Ishikawa (cell line): ENCODE measurements around the gene CABLES1.

Experiments used
- CEBPB ChIP-seq: IDR thresholded peaks from 2 replicates; pipeline ENCODE4 v1.6.1; 2012
- CREB1 ChIP-seq: IDR thresholded peaks from 2 replicates; pipeline ENCODE4 v1.6.1; 2012; ENCODE audit warnings: low read depth
- EGR1 ChIP-seq: IDR thresholded peaks from 2 replicates; pipeline ENCODE4 v1.6.1; 2012
- EP300 ChIP-seq: IDR thresholded peaks from 2 replicates; pipeline ENCODE4 v1.6.1; 2012; ENCODE audit warnings: borderline replicate concordance
- FOXM1 ChIP-seq: IDR thresholded peaks from 2 replicates; pipeline ENCODE4 v1.6.1; 2012; ENCODE audit warnings: low read depth, borderline replicate concordance
- NFIC ChIP-seq: IDR thresholded peaks from 2 replicates; pipeline ENCODE4 v1.6.1; 2012
- RAD21 ChIP-seq: IDR thresholded peaks from 2 replicates; pipeline ENCODE4 v1.6.1; 2012; ENCODE audit warnings: low read depth
- REST ChIP-seq: IDR thresholded peaks from 2 replicates; pipeline ENCODE4 v1.6.1; 2012; ENCODE audit warnings: low read depth, mild to moderate bottlenecking
- TAF1 ChIP-seq: IDR thresholded peaks from 2 replicates; pipeline ENCODE4 v1.6.1; 2012; ENCODE audit warnings: low read depth, mild to moderate bottlenecking
- TCF12 ChIP-seq: IDR thresholded peaks from 2 replicates; pipeline ENCODE4 v1.6.1; 2012; ENCODE audit warnings: low read depth
- TEAD4 ChIP-seq: IDR thresholded peaks from 2 replicates; pipeline ENCODE4 v1.6.1; 2012
- YY1 ChIP-seq: IDR thresholded peaks from 2 replicates; pipeline ENCODE4 v1.6.1; 2012; ENCODE audit warnings: low read depth
- ZBTB7A ChIP-seq: IDR thresholded peaks from 2 replicates; pipeline ENCODE4 v1.6.1; 2012; ENCODE audit warnings: low read depth
- TF ChIP-seq, protein P1 (sequence below): IDR thresholded peaks from 2 replicates; pipeline ENCODE4 v1.6.1; 2012
- TF ChIP-seq, protein P2 (sequence below): IDR thresholded peaks from 2 replicates; pipeline ENCODE4 v1.6.1; 2012

CABLES1 gene

DNA sequence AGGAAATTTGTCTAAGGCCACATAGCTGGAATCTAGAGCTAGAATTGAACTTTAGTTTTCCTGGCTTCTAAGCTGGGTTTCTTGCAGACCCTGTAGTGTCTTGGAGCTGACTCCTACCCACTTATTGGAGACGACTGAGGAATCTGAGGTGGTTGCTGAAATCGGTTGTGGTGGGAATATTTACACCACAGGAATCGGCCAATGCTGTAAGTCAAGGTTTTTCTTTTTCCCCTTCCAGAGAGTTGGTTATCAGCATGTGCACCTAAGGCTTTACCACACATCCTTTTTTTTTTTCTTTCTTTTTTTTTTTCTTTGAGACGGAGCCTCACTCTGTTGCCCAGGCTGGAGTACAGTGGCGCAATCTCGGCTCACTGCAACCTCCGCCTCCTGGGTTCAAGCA lies 9.4 kb downstream of the CABLES1 start:
- TF ChIP-seq FOXM1 (no peak), CREB1 (no peak), YY1 (no peak), TAF1 (no peak), EP300 (no peak), ZBTB7A (no peak), TCF12 (no peak), EGR1 (no peak), NFIC (no peak)
- TF ChIP-seq, protein P1, sequence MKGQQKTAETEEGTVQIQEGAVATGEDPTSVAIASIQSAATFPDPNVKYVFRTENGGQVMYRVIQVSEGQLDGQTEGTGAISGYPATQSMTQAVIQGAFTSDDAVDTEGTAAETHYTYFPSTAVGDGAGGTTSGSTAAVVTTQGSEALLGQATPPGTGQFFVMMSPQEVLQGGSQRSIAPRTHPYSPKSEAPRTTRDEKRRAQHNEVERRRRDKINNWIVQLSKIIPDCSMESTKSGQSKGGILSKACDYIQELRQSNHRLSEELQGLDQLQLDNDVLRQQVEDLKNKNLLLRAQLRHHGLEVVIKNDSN, result no peak
- TF ChIP-seq, protein P2, sequence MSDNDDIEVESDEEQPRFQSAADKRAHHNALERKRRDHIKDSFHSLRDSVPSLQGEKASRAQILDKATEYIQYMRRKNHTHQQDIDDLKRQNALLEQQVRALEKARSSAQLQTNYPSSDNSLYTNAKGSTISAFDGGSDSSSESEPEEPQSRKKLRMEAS, result no peak

DNA sequence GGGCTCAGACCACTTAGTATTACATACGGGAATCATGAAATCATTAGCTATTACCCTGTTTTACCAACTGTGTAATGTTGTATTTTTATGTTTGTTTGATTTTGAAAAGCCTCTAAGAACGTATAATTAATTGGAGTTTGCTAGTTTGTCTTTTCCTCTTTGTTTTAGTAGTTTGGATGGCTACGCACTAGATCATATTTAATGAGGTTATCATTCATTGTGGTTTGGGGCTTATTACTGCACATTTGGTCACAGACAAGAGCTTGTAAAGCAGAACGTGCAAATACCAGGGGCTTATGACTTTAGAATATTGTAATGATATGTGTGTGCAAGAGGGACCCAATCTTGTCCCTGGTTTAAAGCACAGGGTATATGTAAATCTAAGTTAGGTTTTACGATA lies 10.3 kb downstream of the CABLES1 start:
- TF ChIP-seq TCF12, result no peak
- TF ChIP-seq TAF1, result no peak
- TF ChIP-seq REST, result no peak
- TF ChIP-seq YY1, result no peak
- TF ChIP-seq EGR1, result no peak
- no peak for TF ChIP-seq CREB1
- no peak for TF ChIP-seq TEAD4
- no peak for TF ChIP-seq EP300
- no peak for TF ChIP-seq ZBTB7A
- TF ChIP-seq CEBPB, result no peak

GRCh38 chr18:23146861-23147469 lies 11.7 kb downstream of the CABLES1 start:
- no peak for TF ChIP-seq TAF1
- no peak for TF ChIP-seq EP300
- no peak for TF ChIP-seq TEAD4
- TF ChIP-seq FOXM1, result no peak
- no peak for TF ChIP-seq YY1
- TF ChIP-seq EGR1, result no peak
- TF ChIP-seq, protein P1, result no peak
- TF ChIP-seq, protein P2, result no peak
- TF ChIP-seq TCF12, result no peak
- TF ChIP-seq ZBTB7A, result no peak
- no peak for TF ChIP-seq CREB1
- no peak for TF ChIP-seq RAD21
- no peak for TF ChIP-seq CEBPB
- no peak for TF ChIP-seq REST

GRCh38 chr18:23148382-23148781 lies 13.1 kb downstream of the CABLES1 start:
- TF ChIP-seq TAF1, result no peak
- no peak for TF ChIP-seq ZBTB7A

DNA sequence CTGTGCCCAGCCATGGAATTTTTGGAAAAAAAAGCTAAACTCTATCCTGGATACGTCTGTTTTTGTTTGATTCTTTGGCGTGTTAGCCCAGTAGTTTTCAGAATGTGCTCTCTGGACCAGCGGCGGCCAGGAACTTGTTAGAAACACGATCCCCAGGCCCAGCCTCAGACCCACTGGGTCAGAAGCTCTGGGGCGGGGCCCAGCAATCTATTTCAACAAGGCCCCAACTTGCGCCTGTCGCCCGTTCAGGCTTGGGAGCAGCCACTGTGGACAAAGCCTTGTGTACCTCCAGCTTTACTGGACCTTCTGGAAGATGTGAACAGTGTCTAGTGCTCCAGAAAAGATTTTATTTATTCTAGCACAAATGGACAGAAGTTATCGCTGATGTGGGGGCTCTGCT lies 14.3 kb downstream of the CABLES1 start:
- TF ChIP-seq, protein P2, result no peak
- TF ChIP-seq EP300 (no peak), REST (no peak), EGR1 (no peak), TCF12 (no peak), CREB1 (no peak), TEAD4 (no peak), YY1 (no peak), RAD21 (no peak), CEBPB (no peak), NFIC (no peak), TAF1 (no peak), FOXM1 (no peak), ZBTB7A (no peak)
- TF ChIP-seq, protein P1, result no peak
